NCI-H1417 (cell line): Measurements from ENCODE around the gene BMX.

Source experiments
- DNase-seq, 3 experiments: peaks; one replicate each; lab custom pipeline; 2025; lab: John Stamatoyannopoulos, UW

Gene BMX

GRCh38 chrX:15500497-15500966 lies at the start of gene BMX:
TSS of gene BMX (plus strand) at chrX:15500807. CDS start at chrX:15508354, 7,547 bp downstream.
- DNase-seq = no peak

- DNase-seq = no peak
These were observed 48.7 kb upstream of the BMX start for GRCh38 chrX:15451913-15452312.

GRCh38 chrX:15464704-15465103 lies 35.9 kb upstream of the BMX start:
- no peak for DNase-seq

- DNase-seq = no peak
These were observed 35.3 kb upstream of the BMX start for GRCh38 chrX:15465347-15465746.

GRCh38 chrX:15465896-15466651 lies 34.5 kb upstream of the BMX start:
- DNase-seq = no peak

GRCh38 chrX:15468036-15468435 lies 32.6 kb upstream of the BMX start:
- peak in 2 of 3 experiments; percentile 16 to 67 for DNase-seq

- DNase-seq = no peak
These were observed 31.0 kb upstream of the BMX start for GRCh38 chrX:15469613-15470012.

GRCh38 chrX:15471028-15471427 lies 29.6 kb upstream of the BMX start:
- peak; percentile 44 to 82 (median 47) for DNase-seq

GRCh38 chrX:15472531-15472930 lies 28.1 kb upstream of the BMX start:
- no peak for DNase-seq

GRCh38 chrX:15474028-15474427 lies 26.6 kb upstream of the BMX start:
- peak in 1 of 3 experiments; percentile 24 for DNase-seq

GRCh38 chrX:15475021-15475420 lies 25.6 kb upstream of the BMX start:
- peak in 2 of 3 experiments; percentile 12 to 44 for DNase-seq

GRCh38 chrX:15475486-15475885 lies 25.1 kb upstream of the BMX start:
- DNase-seq = no peak

- no peak for DNase-seq
These were observed 16.7 kb upstream of the BMX start for GRCh38 chrX:15483891-15484290.

- peak in 1 of 3 experiments; percentile 60 for DNase-seq
These were observed 8.1 kb upstream of the BMX start for GRCh38 chrX:15492469-15492868.

GRCh38 chrX:15493118-15493962 lies 7.3 kb upstream of the BMX start, which contains the start of gene PIR:
TSS of gene PIR (minus strand) at chrX:15493333. CDS start at chrX:15491257, 2,076 bp downstream.
- DNase-seq = peak; percentile 71 to 97 (median 94)

GRCh38 chrX:15495801-15496200 lies 4.8 kb upstream of the BMX start:
- DNase-seq = no peak

- DNase-seq = no peak
These were observed 3.8 kb upstream of the BMX start for GRCh38 chrX:15496824-15497223.

GRCh38 chrX:15497865-15498264 lies 2.7 kb upstream of the BMX start:
- DNase-seq = peak; percentile 54 to 84 (median 61)

GRCh38 chrX:15498741-15499140 lies 1.9 kb upstream of the BMX start:
- no peak for DNase-seq

- DNase-seq = no peak
These were observed 631 bp upstream of the BMX start for GRCh38 chrX:15499976-15500375.

GRCh38 chrX:15501506-15501905 lies 899 bp downstream of the BMX start:
- DNase-seq = no peak

- DNase-seq = no peak
These were observed 4.1 kb downstream of the BMX start for GRCh38 chrX:15504661-15505060.

GRCh38 chrX:15505101-15505500 lies 4.5 kb downstream of the BMX start:
- no peak for DNase-seq
